ENCODE data around the gene EEPD1. TPM values are rescaled to one million over a fixed set of nuclear protein-coding genes. Genes with fewer than 3 reads are reported as not detected.

The EEPD1 gene
- polyA plus RNA-seq, 2 of the 4 experiments (the other 2 are of a cell fraction), result 16.0 to 24.3 TPM

- CTCF ChIA-PET, result interaction anchor here (0.9 to 4.0 kb wide), 5 partner anchors 12 to 174 kb away, joined by 3 to 23 read pairs (median 4); no protein-coding TSS in a partner anchor
- ATAC-seq (no peak), DNase-seq (ENCODE audit: low read depth in 1 of 2, low spot score in 1 of 2) (no peak), FAIRE-seq (no peak)
- TF ChIP-seq FOXS1 (CRISPR knock-in tag; IDR thresholded peaks at IDR 0.05) (no peak), ELK1 (IDR thresholded peaks at IDR 0.05; ENCODE audit: low read depth, low read length) (no peak), FOSB (CRISPR knock-in tag; IDR thresholded peaks at IDR 0.05) (no peak), CEBPB (IDR thresholded peaks at IDR 0.05) (no peak), NFE2L2 (conservative IDR thresholded peaks at IDR 0.05; ENCODE audit: low read length) (no peak), BCL3 (IDR thresholded peaks at IDR 0.05) (no peak), NPAS2 (CRISPR knock-in tag; IDR thresholded peaks at IDR 0.05; ENCODE audit: borderline replicate concordance) (no peak), CBX8 (IDR thresholded peaks at IDR 0.05) (no peak), HOXB5 (CRISPR knock-in tag; IDR thresholded peaks at IDR 0.05) (no peak), USF2 (IDR thresholded peaks at IDR 0.05) (no peak)
- WGBS (ENCODE audit: missing lambda C conversion rate), result 89% methylated on average over 6 of the region's 6 CpGs
- Histone ChIP-seq H3K4me2 (peak overlapping the region; percentile 74), H3K9me3 (peaks cover 13% of the 10 kb centered on the region; the same call in 2 of the 3 replicates), H3K4me3 (no peak overlapping the region), H3K4me1 (peaks cover 55% of the 10 kb centered on the region), H3K27ac (peak overlapping the region; percentile 82 to 88)
- POLR2A ChIA-PET, result no interaction called here
Measured at GRCh38 chr7:36117203-36117840, 35.7 kb upstream of the EEPD1 start.

- Histone ChIP-seq H3K27ac (peak overlapping the region; percentile 82 to 83), H3K9me3 (peaks cover 13% of the 10 kb centered on the region; the same call in 2 of the 3 replicates), H3K4me3 (no peak overlapping the region), H3K4me2 (peak overlapping the region; percentile 77; the same call in 2 of the 3 replicates), H3K4me1 (peaks cover 55% of the 10 kb centered on the region)
- ChIA-PET POLR2A (no interaction called here), CTCF (interaction anchor here (0.6 to 4.0 kb wide), 7 partner anchors 10 to 173 kb away, joined by 3 to 23 read pairs (median 4); no protein-coding TSS in a partner anchor)
- 86% methylated on average over 1 of the region's 1 CpG for WGBS (ENCODE audit: missing lambda C conversion rate)
- no peak for DNase-seq (ENCODE audit: low read depth in 1 of 2, low spot score in 1 of 2)
- no peak for ATAC-seq
- no peak for TF ChIP-seq ZNF302 (CRISPR knock-in tag; IDR thresholded peaks at IDR 0.05)
- no peak for TF ChIP-seq HOXA7 (CRISPR knock-in tag; IDR thresholded peaks at IDR 0.05)
- TF ChIP-seq MAZ (IDR thresholded peaks at IDR 0.05; ENCODE audit: borderline replicate concordance, low read depth, low read length), result no peak
- no peak for TF ChIP-seq EP300 (IDR thresholded peaks at IDR 0.05)
- TF ChIP-seq KDM1A (IDR thresholded peaks at IDR 0.05; ENCODE audit: low read depth), result no peak
- no peak for TF ChIP-seq HES2 (IDR thresholded peaks at IDR 0.05)
- no peak for TF ChIP-seq ELK1 (IDR thresholded peaks at IDR 0.05; ENCODE audit: low read depth, low read length)
- TF ChIP-seq REST (IDR thresholded peaks at IDR 0.05), result no peak
- TF ChIP-seq NR3C1 (IDR thresholded peaks at IDR 0.05), result no peak
- TF ChIP-seq MAX (IDR thresholded peaks at IDR 0.05), result no peak
- TF ChIP-seq SMC3 (IDR thresholded peaks at IDR 0.05), result no peak
- no peak for TF ChIP-seq PHF8 (IDR thresholded peaks at IDR 0.05; ENCODE audit: borderline replicate concordance, low read depth)
- TF ChIP-seq CBX2 (IDR thresholded peaks at IDR 0.05; ENCODE audit: borderline replicate concordance, low read depth), result no peak
- no peak for TF ChIP-seq CBX8 (IDR thresholded peaks at IDR 0.05)
- no peak for TF ChIP-seq BCL3 (IDR thresholded peaks at IDR 0.05)
- TF ChIP-seq HOXB13 (CRISPR knock-in tag; IDR thresholded peaks at IDR 0.05; ENCODE audit: low read depth), result no peak
- TF ChIP-seq CHD2 (IDR thresholded peaks at IDR 0.05; ENCODE audit: low read length, partially characterized antibody), result no peak
- no peak for TF ChIP-seq USF2 (IDR thresholded peaks at IDR 0.05)
- TF ChIP-seq JUN (IDR thresholded peaks at IDR 0.05), result no peak
- no peak for FAIRE-seq
Measured at GRCh38 chr7:36118344-36118743, 34.7 kb upstream of the EEPD1 start.
